HG02840 (cell line): ENCODE data around the gene IREB2.

Experiments
- ATAC-seq: cut with Tn5 transposase; IDR thresholded peaks from one replicate; pipeline ENCODE4 v1.9.1; 2021; ENCODE audit warnings: mild to moderate bottlenecking, moderate library complexity, moderate number of reproducible peaks; ENCODE audit not compliant: unreplicated experiment, low FRiP score

The IREB2 gene

DNA sequence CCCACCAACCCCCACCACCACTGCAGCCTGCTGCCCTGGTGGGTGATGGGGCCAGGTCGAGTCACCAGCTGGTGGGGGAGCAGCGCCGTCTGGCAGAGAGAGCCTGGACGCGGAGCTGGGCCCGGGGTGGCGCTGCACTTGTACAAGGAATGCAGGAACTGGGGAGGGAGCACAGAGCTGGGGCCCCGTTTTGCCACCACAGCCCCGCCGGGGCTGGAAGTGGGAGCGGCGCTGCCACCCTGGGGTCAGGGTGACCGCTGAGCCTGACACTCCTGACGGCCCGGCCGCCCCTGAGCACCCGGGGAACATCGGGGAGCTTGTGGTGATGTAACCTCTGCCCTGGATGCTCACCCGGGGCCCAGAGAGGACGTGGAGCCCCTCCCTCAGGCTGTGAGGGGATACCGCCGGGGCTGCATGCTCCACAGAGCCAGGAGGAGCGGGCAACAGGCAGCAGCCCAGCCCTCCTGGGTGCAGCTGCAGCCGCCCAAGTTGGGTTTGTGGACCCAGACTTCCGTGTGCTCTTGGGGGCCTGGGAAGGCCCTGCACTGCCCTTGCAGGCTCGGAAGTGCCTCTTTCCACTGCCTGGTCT, 32.6 kb upstream of the IREB2 start:
- ATAC-seq, result no peak

DNA sequence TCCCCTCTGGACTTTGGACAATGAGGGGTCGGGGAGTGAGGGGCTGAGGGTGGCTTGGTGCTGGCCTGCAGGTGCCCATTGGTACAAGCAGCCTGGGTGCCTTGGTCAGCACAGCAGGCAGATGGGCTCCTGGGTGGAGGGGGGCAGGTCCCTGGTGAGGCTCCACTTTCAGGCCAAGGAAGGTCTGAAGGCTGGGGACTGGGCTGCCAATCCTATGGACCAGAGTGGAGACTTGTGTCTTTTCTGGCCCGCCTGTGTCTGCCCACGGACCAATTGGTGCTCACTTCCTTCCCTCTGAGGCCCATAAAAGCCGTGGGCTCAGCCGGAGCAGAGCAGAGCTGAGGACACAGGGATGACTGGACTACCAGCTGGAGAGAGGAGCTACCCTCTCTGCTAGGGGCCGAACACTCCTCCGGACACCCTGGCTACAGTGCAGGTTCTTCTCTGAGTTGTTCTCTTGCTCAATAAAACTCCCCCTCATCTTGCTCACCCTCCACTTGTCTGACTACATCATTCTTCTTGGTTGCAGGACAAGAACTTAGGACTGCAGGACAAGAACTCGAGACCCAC, 31.9 kb upstream of the IREB2 start:
- no peak for ATAC-seq

DNA sequence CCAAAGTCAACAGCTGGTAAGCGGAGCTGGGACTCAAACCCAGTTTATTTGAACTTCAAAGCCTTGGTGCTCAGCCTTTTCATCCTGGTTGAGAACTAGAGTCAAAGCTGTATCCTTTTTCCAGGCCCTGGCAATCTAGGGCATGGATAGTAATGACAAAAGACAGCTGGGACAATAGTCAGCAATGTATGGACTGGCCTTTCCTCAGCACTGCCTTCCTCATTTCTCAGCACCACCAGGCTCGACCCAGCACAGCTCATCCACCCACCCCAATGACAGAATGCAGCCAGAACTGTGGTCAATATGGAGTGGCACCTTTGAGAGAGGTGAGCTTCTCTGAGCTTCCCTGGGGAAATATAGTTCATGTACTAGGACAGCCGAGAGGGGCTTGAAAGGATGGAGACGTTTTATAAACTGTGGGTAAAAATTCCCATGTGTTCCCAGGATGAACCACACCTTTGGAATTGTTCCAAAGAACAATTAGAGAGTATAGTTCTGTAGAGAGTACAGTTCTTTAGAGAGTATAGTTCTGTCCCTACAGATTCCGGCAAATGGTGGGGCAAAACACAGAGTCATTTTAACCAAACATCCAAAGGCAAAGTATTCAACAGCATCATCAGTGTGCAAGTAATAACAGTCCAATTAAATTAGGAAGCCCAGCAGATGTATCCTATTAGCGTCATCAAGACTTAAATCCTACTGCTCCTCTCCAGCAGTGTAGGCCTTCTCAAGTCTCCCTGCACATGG, 30.2 kb upstream of the IREB2 start:
- ATAC-seq, result no peak

DNA sequence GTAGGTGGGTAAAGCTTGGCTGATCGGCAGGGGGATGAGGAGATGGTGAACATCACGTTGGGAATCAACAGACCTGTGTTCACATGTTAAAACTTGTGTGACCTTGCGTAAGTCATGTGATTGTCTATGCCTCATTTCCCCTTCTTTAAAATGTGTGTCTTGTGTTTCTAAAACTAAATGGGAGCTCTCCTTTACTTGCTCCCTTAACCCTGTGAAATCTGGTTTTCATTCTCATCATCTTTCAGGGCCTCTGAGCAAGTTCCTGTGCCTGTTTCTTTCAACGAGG, 29.7 kb upstream of the IREB2 start:
- no peak for ATAC-seq

DNA sequence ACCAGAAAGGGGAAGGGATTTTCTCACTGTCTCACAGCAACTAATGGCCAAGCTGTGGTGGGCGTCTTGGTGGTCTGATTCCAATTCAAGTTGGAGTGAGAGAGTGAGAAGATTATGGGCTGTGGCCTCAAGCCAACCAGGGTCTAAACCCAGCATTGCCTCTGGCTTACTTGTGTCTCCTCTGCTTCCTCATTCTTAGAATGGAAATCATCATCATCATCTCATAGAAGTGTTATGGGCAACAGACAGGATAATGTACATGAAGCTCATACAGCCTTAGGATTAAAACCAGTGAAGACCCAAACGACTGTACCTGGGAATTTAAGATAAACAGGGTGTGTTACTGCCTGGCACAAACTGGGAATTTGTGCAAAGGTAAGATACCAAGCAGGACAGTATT, 29.1 kb upstream of the IREB2 start:
- ATAC-seq, result no peak

DNA sequence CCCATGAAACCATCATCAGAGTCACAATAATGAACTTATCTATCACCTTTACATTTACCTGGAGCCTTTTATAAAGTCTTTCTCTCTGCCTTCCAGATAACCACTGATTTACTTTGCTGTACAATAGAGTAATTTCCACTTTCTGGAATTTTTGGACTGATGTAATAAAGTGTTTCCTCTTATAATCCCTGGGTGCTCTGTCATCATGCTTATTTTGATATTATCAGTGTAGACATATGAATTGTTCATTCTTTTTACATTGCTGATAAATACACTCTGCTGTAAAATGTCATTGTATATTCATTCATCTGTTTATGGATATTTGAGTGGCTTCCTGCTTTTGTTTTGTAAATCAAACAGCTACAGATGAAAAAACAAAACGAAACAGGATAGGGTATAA, 27.0 kb upstream of the IREB2 start:
- ATAC-seq, result no peak

DNA sequence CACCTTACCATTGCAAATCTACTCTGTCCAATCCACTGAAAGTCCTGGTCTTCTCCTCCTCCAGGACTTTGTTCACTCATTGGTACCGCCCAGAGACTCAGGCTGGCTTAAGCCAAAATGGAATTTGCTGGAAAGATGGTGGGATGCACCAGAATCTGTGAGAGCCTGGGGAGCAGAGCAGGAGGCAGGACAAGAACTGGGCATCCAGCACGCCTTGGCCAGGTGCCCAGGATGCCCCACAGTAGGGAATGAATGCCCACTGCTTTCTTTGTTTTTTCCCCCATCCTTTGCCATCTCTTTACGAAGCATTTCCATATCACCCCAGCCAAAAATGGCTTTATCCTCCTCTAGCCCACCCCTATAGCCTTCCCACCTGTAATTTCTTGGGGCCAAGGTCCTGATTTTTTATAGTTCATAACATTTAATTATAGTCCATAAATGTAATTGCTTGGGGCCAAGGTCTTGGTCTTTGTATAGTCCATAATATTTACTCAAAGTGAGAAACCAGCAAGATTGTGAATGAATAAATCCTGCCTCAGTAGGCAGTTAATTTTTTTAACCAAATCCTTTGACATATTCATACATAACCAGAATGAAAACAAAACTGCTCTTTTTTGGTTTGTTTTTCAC, 23.3 kb upstream of the IREB2 start:
- ATAC-seq, result no peak

DNA sequence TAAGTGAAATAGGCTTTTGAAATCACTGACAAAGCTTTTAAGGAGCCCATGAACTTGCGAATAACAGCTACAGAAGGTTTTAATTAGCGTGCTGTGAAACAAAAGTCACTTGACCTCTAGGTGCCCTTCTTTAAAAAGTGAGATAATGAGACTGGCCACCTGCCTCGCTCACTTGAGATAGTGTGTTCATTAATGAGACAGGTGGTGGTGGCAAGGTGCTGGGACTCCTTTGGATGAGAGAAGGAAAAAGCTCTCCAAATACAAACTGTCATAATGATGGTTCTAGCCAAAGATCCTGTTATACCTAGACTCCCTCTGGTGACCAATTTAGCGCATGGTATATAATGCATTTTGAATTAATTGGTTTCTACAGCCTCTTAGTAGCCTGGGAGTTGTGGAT, 22.7 kb upstream of the IREB2 start:
- ATAC-seq, result no peak

DNA sequence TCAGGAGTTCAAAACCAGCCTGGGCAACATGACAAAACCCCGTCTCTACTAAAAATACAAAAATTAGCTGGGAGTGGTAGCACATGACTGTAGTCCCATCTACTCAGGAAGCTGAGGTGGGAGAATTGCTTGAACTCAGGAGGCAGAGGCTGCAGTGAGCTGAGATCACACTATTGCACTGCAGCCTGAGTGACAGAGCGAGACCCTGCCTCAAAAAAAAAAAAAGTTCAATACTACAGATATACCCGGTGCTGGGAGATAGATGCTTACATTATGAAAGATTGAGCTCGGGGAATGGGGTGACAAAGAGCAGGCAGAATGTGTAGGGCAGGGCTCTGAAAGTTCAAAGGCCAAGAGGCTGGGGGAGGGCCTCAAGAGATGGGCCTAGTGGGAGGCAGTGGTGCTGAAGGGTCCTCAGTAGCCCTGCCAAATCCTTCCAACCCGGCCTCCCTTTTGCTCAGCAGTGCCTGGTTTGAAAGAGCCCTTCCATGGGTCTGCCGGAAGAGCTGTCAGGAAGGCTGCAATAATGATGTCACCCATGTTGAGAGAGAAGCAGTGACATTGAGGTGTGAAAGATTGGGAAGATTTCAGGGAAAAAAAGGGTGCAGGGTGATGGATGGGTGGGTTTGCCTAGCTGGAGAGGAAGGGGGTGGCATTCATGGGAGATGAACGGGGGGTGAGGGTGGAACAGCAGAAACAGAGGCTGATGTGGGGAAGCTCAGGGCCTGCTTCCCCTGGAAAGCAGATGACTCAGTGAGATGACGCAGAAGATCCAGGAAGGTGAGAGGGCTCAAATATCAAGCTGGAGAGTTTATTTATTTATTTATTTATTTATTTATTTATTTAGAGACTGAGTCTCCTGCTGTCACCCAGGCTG, 20.0 kb upstream of the IREB2 start:
- ATAC-seq, result no peak

DNA sequence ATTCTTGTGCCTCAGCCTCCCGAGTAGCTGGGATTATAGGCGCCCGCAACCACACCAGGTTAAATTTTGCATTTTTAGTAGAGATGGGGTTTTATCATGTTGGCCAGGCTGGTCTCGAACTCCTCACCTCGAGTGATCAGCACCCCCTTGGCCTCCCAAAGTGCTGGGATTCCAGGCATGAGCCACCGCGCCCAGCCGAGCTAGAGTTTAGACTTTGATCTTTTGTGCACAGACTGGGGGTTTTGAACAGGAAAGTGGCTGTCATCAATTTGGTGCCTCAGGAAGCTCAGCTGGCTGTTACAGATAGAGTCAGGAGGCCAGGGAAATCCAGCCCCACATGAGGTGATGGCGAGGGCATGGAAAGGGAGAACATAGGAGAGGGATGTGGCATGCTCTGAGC, 19.3 kb upstream of the IREB2 start:
- ATAC-seq, result no peak

DNA sequence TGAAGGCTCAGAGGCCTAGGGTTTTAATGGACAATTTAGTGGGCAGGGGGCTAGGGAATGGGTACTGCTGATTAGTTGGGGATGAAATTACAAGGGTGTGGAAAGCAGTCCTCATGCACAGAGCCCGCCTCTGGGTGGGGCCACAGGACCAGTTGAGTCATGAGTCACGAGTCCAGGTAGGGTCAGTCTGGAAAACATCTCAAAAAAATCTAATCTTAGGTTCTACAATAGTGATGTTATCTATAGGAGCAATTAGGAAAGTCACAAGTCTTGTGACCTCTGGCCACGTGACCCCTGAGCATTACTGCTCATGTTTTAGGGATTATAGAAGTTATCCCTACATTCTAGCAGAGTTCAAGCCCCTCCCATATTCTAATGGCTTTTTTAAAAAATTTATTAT, 18.6 kb upstream of the IREB2 start:
- ATAC-seq, result no peak

DNA sequence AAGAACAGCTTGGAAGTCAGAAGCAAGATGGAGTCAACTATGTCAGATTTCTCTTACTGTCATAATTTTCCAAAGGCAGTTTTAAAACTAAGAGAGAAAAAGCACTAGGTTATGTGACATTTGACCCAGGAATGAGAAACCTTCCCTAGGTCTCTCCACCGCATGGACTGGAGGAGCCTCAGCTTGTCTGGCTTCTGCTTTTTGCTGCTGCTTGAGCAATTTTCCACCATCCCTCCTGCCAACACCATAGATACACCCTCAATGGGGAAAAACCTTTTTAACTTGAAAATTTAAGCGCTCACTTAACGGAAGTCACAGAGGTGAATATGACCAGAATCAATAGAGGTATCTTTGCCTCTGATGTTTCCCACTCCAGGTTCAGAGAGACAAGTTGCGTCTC, 17.8 kb upstream of the IREB2 start:
- no peak for ATAC-seq

DNA sequence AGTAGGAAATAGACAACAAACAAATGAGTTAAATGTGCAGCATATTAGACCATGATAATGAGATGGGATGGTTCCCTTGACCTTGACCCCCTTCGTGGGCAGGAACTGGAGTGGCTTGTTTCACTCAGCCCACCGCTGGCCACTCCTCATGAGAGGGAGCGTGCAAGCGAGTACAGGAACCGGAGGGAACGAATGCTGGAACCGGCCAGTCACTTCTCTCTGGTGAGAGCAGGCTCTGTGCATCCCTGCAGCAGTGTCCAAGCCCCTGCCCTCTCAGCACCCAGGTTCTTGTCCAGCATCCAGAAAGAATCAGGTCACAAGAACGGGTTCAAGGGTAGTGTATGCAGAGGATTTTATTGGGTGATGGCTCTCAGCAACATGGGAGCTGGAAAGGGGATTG, 17.2 kb upstream of the IREB2 start:
- no peak for ATAC-seq

DNA sequence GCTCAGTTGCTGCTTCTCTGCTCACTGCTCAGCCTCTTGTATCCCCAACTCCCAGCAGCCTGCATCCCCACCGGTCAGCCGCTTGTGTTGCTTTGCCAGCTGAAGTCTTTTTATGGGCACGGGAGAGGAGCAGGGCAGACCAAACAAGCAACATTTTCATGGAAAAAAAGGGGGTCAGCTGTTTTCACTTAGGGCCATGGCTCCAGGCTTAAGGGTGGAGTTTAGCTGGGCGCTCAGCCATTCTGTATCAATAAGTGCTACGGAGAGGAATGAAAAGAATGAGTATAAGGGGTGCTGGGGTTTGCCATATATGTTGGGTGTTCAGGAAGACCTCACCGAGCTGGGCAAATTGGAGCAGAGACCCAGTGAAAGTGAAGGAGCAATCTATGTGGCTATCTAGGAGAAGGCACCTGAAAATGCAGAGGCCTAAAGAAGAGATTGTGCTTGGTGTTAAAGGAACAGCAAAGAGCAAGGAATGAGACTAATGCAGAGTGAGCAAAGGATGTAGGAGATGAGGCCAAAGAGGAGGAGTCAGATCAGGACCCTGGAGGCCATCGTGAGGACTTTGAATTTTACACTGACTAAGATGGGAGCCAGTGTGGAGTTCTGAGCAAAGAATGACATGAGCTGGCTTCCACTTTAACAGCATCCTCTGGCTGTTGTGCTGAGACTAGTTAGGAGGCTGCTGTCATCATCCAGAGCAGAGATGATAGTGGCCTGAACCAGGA, 16.6 kb upstream of the IREB2 start:
- no peak for ATAC-seq

DNA sequence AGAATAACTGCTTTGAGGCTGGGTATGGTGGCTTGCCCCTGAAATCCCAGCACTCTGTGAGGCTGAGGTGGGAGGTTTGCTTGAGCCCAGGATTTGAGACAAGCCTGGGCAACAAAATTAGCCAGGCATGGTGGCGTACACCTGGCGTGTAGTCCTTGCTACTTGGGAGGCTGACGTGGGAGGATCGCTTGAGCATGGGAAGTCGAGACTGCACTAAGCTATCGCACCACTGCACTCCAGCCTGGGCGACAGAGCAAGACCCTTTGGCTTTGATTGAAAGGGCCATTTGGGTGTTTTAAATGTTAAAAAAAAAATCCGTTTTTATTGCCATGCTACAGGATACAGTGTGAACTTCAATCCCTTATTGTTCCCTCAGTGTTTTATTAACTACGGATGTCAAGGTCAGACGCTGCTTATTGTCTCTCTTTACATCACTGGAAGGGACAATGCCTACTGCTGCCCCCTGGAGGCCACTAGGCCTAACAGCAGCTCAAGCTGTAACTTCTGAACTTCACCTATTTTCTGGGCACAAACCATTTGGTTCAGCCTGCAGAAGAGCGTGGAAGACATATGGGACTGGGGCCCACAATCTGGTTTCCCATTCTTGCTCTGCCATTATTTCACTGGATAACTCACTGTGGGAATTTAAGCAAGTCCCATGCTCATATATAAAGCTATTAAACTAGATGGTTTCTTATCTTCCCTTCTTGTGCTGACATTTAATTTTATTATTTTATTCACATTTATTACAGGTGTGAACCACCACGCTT, 15.3 kb upstream of the IREB2 start:
- ATAC-seq, result no peak

DNA sequence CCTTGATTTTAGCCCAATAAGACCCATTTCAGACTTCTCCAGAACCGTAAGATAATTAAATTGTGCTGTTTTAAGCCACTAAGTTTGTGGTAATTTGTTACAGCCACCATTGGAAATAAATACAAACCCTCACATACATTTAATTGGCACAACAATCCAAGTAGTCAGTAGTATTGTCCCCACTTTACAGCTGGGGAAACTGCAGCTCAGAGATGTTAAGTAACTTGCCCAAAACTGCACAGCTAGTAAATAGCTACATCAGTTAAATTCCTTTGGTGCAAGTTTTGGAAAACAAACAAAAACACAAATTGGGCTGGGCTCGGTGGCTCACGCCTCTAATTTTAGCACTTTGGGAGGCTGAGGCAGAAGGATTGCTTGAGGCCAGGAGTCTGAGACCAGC, 13.3 kb upstream of the IREB2 start:
- no peak for ATAC-seq

DNA sequence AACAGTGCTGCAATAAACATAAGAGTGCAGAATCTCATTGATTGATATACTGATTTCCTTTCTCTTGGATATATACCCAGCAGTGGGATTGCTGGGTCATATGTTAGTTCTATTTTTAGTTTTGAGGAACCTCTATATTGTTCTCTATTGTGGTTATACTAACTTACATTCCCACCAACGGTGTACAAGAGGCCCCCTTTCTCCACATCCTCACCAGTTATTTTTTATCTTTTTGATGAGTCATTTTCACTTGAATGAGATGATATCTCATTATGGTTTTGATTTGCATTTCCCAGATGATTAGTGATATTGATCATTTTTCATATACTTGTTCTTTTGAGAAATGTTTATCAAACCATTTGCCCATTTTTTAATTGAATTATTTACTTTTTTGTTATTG, 12.4 kb upstream of the IREB2 start:
- no peak for ATAC-seq

DNA sequence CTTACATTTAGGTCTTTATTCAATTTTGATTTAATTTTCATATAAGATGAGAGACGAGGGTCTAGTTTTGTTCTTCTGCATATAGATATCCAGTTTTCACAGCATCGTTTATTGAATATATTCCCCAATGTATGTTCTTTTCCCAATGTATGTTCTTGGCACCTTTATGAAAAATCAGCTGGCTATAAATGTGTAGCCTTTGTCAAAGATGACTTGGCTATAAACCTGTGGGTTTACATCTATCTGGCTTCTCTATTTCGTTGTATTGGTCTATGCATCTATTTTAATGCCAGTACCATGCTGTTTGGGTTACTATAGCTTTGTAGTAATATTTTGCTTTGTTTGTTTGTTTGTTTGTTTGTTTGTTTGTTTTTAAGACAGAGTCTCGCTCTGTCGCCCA, 11.7 kb upstream of the IREB2 start:
- no peak for ATAC-seq

DNA sequence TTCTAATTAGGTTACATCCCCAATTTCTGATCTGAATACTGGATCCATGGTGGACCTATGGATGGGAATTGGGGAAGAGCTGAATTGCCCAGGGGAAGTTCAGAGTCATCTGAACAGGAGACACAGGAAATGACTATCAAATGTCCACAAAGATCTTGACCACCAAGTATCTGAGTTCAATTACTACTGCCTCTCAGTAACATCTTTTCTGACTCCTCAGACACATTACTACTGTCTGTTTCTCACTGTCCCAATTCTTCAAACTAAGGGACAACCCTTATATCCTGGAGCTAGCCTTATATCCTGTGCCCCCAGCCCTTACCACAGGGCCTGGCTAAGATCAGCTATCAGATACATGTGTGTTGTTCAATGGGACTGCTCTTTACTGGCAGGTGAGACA, 10.1 kb upstream of the IREB2 start:
- no peak for ATAC-seq

DNA sequence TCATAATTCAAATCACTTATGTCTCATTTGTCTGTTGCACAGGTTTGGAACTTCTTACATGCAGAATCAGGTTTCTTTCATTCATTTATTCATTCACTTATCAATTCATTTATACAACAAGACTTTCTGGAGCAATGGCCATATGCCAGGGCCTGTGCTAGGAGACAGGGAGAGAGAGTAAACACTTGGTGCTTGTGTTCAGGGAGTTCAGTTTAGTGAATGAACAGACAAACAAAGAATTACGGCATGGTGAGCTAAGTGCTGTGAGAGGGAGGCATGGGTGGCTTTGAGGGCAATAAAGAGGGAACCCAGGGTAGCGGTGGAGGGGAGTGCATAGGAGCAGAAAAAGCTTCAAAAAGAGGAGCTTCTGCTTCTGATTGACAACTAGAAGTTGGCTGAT, 8.5 kb upstream of the IREB2 start:
- ATAC-seq, result no peak
